Tibial nerve (tissue), 4 donors: ENCODE data around the gene NMRK2.

ENCODE experiments used
- EP300 ChIP-seq, 2 donors: sonication (generic); formaldehyde crosslinking; IDR thresholded peaks; one replicate each; pipeline ENCODE4 v1.6.1; 2017; ENCODE audit warnings: antibody characterized with exemption in 2 of 2, mild to moderate bottlenecking in 1 of 2
- POLR2A ChIP-seq, 2 donors: fragments of 450-650 bp; IDR thresholded peaks; one replicate each; pipeline ENCODE4 v1.6.1; 2017; ENCODE audit warnings: antibody characterized with exemption in 2 of 2, mild to moderate bottlenecking in 2 of 2, moderate library complexity in 2 of 2
- TF ChIP-seq, protein P1 (sequence below), 5 experiments: fragments of 200-600 bp in 3 of 5; fragments of 450-650 bp in 2 of 5; sonication (generic) in 3 of 5; IDR thresholded peaks; one replicate each; pipeline ENCODE4 v1.5.1; 2016 to 2019; ENCODE audit warnings: antibody characterized with exemption in 5 of 5, mild to moderate bottlenecking in 3 of 5, moderate library complexity in 2 of 5

DNA sequence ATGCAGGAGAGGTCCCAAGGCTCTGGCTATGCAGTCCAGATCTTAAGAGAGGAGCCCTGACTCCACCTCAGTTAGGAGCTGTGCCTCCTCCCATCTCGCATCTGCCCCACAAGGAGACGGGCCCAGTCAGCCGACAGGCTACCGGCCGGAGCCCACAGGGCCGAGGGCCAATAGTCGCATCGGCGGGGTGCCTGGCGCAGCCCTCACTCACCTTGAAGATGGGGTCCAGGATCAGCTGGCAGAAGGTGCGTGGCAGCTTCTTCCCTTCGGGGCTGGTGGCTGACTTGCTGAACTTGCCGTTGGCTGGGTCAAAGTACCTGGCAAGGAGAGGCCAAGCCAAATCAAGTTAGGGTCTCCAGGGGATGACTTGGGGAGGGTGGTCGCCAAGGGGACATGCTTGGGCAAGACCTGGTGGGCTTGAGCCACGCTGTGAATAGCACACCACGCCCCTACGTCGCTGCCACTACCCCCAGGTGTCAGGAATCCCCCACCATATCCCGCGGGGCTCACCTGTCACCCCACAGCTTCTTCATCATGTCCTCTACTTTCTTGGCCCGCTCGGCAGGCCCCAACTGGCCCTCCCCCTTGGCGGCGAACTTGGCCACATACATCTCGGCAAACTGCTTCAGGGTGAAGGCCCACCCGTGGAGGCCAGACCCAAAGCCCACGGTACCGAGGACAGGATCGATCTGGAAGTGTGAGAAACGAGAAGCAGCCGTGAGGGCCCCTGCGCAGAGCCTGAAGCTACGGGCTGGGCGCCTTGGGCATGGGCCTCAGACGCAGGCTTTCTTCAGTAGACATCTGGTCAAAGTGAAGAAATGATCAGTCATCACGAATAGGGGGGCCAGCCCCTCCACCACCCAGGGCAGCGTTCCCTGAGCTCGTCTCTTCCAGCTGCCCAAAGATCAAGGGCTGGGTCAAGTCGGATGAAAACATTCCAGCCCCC lies 49.1 kb downstream of the NMRK2 start:
- TF ChIP-seq POLR2A (IDR thresholded peaks at IDR 0.05), result no peak
- TF ChIP-seq, protein P1, sequence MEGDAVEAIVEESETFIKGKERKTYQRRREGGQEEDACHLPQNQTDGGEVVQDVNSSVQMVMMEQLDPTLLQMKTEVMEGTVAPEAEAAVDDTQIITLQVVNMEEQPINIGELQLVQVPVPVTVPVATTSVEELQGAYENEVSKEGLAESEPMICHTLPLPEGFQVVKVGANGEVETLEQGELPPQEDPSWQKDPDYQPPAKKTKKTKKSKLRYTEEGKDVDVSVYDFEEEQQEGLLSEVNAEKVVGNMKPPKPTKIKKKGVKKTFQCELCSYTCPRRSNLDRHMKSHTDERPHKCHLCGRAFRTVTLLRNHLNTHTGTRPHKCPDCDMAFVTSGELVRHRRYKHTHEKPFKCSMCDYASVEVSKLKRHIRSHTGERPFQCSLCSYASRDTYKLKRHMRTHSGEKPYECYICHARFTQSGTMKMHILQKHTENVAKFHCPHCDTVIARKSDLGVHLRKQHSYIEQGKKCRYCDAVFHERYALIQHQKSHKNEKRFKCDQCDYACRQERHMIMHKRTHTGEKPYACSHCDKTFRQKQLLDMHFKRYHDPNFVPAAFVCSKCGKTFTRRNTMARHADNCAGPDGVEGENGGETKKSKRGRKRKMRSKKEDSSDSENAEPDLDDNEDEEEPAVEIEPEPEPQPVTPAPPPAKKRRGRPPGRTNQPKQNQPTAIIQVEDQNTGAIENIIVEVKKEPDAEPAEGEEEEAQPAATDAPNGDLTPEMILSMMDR (IDR thresholded peaks at IDR 0.05), result no peak
- TF ChIP-seq EP300 (IDR thresholded peaks at IDR 0.05), result no peak
